Activated CD4-positive, CD25-positive, alpha-beta regulatory T cell treated with anti-CD3 and anti-CD28 coated beads, Interleukin-2, amount 50 U/mL, for 24 hours (primary cell): ENCODE results near the gene NCF4.

Experiments used
- ATAC-seq, 2 donors: fragments of 150-1000 bp; cut with Tn5 transposase; one replicate each; pipeline ENCODE4 v1.10.0; 2021; ENCODE audit warnings: mild to moderate bottlenecking in 1 of 2, moderate library complexity in 1 of 2

NCF4 gene

DNA sequence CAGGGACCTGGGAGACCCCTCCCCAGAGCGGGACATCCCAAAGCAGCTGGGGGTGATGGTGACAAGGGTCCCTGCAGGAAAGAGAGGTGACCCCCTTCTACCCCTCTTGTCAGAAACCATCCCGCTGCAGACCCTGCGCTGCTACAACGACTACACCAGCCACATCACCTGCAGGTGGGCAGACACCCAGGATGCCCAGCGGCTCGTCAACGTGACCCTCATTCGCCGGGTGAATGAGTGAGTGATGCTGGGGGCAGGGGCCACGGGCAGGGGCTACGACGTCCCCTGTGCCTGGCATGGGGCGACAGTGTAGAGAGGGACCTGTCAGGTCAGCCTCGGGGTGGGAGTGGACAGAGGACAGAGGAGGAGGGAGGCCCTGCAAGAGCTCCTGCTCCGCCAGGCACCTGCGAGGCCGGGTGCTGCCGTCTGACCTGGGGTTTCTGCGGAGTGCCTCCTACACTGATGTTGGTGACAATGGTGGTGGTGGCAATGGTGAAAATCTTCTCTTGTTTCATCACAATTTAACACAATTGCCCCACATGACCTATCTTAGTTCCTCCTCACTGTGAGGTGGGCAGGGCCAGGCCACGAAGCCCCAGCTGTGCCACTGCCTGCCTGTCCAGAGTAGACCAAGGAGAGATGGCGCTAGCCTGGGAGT lies 62.5 kb downstream of the NCF4 start:
- no peak for ATAC-seq

- no peak for ATAC-seq
Observed at GRCh38 chr22:36924151-36924698, 63.4 kb downstream of the NCF4 start.

DNA sequence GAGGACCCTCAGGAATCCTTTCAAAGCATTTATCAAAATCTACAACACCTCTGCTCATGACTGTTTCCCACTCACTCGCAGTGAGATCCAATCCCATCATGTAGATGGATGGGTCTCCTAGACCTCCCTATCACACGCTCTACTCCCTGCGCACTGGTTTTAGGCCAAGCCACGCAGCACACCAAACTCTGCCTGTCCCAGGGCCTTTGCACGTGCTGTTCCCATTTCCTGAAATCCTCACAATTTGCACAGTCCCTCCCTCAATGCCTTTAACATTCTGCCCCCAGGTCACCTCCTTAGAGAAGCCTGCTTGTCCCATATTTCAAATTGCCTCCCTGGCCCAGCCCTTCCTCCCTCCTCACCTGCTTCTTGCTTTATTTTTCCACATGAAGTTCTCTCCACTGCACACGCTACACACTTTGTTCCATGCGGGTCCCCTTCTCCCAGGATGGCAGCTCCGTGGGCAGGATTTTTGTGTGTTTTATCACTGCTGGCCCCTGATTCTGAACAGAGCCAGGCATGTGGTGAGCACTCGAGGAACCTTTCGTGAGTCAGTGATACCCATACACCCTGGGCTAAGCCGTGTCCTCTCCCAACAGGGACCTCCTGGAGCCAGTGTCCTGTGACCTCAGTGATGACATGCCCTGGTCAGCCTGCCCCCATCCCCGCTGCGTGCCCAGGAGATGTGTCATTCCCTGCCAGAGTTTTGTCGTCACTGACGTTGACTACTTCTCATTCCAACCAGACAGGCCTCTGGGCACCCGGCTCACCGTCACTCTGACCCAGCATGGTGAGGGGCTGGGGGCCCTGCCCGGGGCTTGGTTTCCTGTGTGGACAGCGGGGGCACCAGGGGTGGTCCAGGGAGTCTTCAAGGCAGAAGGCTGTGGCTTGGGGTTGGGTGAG lies 64.8 kb downstream of the NCF4 start:
- no peak for ATAC-seq

- ATAC-seq = no peak
Observed at GRCh38 chr22:36926309-36926708, 65.5 kb downstream of the NCF4 start.

DNA sequence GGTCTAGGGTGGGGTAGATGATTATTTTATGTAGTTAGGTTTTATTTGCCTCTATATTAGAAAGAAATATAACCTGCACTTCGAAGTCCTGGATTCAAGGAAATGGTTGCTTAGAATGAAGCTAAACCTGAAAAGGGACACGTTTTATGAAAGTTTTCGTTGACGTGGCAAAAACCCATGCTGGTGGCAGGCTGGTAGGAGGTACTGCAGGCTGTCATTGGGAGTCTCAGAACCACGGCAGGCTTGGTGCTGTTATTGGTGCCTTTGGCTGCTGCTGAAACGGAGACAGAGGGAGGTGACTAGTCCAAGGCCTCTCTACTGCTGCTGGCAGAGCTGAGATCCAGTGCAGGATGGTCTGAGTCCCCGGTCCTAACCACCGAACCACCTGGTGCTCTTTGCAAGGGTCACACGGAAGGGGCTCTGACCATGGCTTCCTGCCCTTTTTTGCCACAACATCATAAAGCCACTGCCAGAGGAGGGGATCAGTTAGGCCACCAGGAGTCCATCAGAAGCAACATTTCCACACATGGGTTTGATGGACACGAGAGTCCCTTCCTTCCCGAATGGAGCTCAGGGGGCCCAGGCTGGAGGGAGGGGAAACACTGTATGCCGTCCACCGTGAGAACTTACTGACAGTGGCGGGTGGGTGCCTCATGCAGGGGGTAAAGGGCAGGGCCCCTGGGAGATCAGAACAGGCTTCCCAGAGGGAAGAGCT lies 66.1 kb downstream of the NCF4 start:
- ATAC-seq = no peak
